Epithelial cell of esophagus (primary cell): ENCODE measurements around the gene C6orf89.

Source experiments
- DNase-seq: peaks from one replicate; pipeline ENCODE4 v3.0.0; 2010; ENCODE audit warnings: low read depth
- H3K4me3 ChIP-seq: 2 replicates; pipeline ENCODE4 v1.5.1; 2011; ENCODE audit warnings: mild to moderate bottlenecking, low read length, control low read depth
- CTCF ChIP-seq: IDR thresholded peaks from 2 replicates; pipeline ENCODE4 v1.5.1; 2011; ENCODE audit warnings: low read depth, mild to moderate bottlenecking, low read length, control low read depth, inconsistent platforms; ENCODE audit not compliant: insufficient read depth; ENCODE audit errors: missing control alignments

Gene C6orf89

GRCh38 chr6:36915599-36915998, 29.8 kb downstream of the C6orf89 start:
- DNase-seq = no peak
- TF ChIP-seq CTCF = no peak
- H3K4me3 ChIP-seq = no peak overlapping the region

GRCh38 chr6:36916126-36916525, 30.4 kb downstream of the C6orf89 start:
- no peak overlapping the region for H3K4me3 ChIP-seq
- peak; percentile 52 for DNase-seq
- TF ChIP-seq CTCF = no peak

- H3K4me3 ChIP-seq = no peak overlapping the region
- no peak for TF ChIP-seq CTCF
- DNase-seq = no peak
These were observed 31.9 kb downstream of the C6orf89 start for GRCh38 chr6:36917541-36918193.

GRCh38 chr6:36920049-36920448, 34.3 kb downstream of the C6orf89 start:
- no peak for DNase-seq
- no peak for TF ChIP-seq CTCF

GRCh38 chr6:36920546-36920945, 34.8 kb downstream of the C6orf89 start:
- no peak overlapping the region for H3K4me3 ChIP-seq
- DNase-seq = no peak
- TF ChIP-seq CTCF = no peak

More at GRCh38 chr6:36920049-36920448, 34.3 kb downstream of the C6orf89 start:
- H3K4me3 ChIP-seq = no peak overlapping the region

GRCh38 chr6:36924131-36924530, 38.4 kb downstream of the C6orf89 start:
- peak; percentile 21 for DNase-seq
- H3K4me3 ChIP-seq = no peak overlapping the region
- TF ChIP-seq CTCF = no peak

- TF ChIP-seq CTCF = no peak
- no peak overlapping the region for H3K4me3 ChIP-seq
- no peak for DNase-seq
These were observed 39.1 kb downstream of the C6orf89 start for GRCh38 chr6:36924778-36925374.
